HG03095 (cell line): ENCODE measurements around the gene NUDT3.
"Not testable (repeated sequence)": the region's sequence is repeated elsewhere in the genome, so short reads cannot be mapped to it uniquely, and the experiment has no call there.

ENCODE experiments used
- ATAC-seq: cut with Tn5 transposase; IDR thresholded peaks from one replicate; pipeline ENCODE4 v1.9.1; 2021; ENCODE audit warnings: moderate library complexity; ENCODE audit not compliant: unreplicated experiment

NUDT3 gene

DNA sequence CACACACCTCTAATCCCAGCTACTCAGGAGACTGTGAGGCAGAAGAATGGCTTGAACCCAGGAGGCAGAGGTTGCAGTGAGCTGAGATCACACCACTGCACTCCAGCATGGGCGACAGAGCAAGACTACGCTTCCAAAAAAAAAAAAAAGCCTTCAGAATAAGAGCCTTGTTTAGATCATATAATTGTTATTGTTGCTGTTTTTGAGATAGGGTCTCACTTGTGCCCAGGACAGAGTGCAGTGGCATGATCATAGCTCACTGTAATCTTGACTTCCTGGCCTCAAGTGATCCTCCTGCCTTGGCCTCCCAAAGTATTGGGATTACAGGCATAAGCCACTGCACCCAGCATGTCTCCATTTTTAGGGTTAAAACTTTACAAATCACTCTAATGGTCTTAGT is 68.2 kb downstream of the NUDT3 start:
- not testable (repeated sequence) for ATAC-seq

DNA sequence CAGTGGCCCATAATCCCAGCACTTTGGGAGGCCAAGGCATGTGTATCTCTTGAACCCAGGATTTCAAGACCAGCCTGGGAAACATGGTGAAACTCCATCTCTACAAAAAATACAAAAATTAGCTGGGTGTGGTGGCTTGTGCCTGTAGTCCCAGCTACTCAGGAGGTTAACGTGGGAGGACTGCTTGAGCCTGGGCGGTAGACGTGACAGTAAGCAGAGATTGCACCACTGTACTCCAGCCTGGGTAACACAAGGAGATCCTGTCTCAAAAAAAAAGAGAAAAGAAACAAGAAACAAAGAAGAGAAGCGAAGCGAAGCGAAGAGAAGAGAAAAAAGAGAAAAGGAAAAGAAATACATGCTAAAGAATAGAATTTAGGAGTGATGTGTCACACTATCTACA is 69.2 kb downstream of the NUDT3 start:
- no peak for ATAC-seq

DNA sequence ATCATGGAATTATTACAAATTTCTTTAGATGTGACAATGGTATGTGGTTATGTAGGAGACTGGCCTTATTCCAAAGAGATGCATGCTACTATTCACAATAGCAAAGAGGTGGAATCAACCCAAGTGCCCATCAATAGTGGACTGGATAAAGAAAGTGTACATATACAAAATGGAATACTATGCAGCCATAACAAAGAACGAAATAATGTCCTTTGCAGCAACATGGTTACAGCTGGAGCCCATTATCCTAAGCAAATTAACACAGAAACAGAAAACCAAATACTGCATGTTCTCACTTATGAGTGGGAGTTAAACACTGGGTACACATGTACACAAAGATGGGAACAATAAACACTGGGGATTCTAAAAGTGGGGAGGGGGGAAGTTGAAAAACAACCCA is 69.7 kb downstream of the NUDT3 start:
- ATAC-seq, result no peak

DNA sequence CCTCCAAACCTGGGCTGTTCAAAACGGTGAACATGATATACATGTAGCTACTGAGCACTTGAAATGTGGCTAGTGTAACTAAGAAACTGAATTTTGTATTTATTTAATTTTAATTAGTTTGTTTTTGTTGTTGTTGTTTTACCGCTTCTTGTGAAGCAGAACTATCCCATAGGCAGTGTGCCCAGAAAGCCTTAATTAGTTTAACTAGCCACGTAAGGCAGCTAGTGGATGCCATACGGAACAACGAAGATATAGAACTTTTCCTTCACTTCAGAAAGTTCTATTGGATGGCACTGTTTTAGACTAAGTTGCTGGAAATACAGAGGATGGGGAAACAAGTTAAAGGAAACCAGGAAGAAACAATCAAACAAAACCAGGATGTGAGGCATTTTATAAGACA is 70.6 kb downstream of the NUDT3 start:
- no peak for ATAC-seq

DNA sequence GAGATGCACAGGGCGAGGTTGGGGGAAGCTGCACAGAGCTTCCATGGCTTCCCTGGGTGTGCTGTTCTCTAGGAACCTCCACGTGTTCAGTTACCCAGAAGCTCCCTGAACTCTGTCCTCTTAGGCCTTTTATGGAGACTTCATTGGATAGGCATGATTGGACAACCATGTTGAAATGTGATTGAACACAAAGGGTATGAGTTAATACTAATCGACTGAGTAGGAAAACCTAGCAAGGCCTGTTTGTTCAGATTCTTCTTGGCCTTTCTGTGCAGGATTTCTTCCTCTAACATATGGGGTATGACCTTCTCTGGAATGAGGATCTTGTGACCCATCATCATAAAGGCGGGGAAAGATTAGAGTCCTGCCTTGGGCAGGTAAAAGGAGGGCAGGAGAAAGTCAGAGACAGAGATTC is 73.0 kb downstream of the NUDT3 start:
- ATAC-seq, result no peak

DNA sequence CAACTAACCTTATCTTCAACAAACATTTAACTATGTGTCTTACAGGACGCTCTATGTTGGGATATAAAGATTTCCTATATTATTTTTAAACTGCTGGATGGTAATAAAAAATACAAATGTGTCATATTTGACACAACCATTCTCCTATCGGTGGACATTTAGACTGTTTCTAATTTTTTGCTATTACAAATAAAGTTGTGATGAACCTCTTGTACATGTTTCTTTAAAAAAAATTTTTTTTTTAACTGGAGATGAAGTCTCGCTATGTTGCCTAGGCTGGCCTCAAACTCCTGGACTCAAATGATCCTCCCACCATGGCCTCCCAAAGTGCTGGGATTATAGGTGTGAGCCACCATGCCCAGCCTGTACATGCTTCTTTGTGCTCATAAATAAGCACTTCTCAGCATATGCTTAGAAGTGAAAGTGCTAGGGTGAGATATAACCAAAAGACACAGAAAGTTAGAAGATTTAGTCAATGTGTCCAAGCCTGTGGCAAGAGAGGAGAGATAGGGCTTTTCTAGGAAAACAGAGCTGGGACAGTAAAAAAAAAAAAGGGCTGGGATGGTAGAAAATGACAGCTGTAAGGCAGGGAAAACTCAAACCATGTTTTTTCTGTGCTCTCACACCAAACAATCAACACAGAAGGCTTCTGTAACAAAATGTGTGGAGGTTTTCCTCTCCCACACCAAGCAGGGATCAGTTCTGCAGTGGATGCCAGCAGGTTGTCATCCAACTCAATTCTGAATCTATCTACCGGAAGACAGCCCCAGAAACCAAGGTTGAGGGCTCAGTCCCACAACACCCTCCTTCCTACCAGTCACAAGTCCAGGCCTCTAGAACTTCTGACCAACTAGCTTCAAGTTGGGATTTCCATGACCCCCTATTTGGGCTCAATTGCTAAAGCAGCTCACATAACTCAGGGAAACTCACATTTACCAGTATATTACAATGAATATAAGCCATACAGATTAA is 73.7 kb downstream of the NUDT3 start:
- ATAC-seq, result no peak

DNA sequence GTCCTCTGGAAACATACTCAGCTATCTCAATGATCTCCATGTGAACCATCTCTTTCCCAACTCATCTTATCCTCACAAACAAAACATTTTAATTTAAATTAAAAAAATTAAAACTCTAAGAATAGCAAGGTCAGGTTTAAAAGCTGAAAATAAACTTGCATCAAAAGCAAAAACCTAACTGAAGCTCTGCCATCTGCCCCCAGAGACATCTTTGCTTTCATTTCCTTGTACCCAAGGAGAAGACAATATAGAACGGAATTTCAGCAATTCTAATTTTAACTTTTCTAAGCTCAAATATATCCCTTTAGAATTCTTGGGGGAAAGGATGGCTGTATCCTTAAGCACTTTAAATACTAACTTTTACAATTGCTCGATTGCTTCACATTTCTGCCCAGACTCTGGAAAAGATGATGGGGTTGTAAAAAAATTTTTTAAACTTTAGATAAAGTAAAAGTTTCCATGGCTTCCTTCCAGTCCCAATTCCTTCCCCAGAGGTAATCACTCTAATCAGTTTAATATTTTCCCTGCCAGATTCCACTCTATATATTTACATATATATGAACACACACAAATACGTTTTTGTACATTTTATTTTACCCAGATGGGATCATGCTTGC is 74.5 kb downstream of the NUDT3 start:
- no peak for ATAC-seq

DNA sequence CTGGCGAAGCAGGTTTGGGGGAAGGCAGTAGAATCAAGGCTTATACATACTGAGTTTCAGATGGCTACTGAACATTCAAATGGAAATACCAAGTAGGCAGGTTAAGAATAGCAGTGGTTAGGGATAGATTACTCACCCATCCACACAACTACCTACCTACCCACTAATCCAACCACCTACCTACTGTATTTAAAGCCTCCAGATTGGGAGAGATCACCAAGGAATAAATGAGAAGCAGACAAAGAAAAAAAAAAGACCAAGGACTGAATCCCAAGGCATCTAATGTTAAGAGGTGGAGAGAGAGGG is 75.3 kb downstream of the NUDT3 start:
- ATAC-seq, result no peak

DNA sequence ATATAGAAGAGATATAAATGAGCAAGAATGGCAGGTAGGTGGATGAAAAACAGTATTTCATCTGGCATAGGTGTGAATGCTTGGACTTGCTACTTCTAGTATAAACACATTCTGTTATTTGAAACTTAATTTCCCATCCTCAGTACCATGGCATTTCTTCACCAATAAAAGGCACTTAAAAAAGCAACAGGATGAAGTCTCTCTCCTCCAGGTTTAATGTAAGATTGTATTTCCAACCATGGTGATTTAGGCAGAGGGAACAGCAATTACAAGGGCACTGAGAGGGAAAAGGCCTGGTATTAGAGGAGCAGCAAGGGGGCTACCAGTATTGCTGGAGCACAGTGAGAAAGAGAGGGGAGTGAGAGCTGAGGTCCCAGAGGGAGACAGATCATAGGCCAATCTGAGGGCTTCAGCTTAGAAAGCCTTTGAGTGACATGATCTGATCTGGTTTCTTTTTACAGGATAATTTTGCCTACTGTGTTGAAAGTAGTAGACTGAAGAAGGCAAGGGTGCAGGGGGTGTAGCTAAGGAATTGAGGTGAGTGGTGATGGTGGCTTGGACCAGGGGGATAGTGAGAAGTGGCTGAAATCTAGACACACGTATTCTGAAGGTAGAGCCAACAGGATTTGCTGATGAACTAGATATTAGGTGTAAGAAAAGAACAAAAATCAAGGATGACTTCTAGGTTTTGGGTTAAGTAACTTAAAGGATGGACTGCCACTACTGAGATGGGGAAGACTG is 75.9 kb downstream of the NUDT3 start:
- no peak for ATAC-seq

DNA sequence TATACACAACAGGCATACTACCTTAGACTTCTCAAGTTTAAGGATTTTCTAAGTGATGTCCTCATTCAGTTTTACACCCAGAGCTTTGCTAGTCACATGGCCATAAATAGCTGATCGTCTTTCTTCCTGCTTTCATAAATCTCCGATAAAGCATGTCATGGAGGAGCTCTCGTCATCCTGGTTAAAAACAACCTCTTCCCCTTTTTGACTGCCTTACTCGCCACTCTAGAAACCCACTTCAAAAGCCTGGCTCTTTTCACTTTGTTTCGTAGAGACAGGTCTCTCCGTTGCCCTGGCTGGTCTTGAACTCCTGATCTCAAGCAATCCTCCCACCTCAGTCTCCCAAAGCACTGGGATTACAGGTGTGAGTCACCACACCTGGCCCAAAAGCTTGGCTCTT is 76.7 kb downstream of the NUDT3 start:
- ATAC-seq, result no peak

DNA sequence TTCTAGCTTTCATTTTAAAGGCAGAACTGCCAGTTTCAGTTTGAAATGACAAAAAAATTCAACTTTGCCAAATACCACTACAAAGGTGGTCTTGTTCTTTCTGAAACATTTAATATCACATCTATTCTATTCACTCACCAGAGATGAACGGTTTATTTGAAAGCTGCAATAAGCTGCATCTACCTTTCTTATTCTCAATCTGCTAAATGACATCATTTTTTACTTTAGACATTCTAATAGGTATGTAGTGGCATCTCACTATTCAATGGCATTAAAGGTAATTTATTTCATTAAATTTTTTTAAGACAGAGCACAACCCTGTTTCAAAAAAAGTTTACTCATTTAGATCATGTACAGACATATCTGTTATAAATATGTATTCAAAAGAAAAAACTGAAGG is 77.2 kb downstream of the NUDT3 start:
- no peak for ATAC-seq

DNA sequence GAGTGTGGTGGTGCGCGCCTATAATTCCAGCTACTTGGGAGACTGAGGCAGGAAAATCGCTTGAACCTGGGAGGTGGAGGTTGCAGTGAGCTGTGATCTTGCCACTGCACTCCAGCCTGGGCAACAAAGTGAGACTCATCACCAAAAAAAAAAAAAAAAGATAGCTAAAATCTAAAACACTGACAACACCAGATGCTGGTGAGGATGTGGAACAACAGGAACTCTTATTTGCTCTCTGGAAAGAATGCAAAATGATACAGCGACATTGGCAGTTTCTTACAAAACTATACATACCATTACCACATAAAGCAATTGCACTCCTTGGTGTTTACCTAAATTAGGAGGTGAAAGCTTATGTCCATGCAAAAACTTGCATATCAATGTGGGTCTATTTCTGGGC is 80.2 kb downstream of the NUDT3 start:
- no peak for ATAC-seq

DNA sequence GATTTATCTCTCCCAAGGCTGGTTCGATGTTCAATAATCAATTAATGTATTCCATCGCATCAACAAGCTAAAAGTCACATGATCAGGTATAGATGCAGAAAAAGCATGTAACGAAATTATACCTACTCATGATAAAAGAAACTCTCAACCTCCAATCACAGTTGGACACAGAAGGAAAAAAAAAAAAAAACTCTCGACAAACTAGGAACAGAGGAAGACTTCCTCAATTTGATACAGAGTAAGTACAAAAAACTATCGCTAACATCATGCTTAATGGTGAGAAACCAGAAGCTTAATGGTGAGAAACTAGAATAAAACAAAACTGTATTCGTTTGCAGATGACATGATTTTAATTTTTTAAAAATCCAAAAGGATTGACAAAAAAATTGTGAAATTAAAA is 81.7 kb downstream of the NUDT3 start:
- ATAC-seq, result no peak

DNA sequence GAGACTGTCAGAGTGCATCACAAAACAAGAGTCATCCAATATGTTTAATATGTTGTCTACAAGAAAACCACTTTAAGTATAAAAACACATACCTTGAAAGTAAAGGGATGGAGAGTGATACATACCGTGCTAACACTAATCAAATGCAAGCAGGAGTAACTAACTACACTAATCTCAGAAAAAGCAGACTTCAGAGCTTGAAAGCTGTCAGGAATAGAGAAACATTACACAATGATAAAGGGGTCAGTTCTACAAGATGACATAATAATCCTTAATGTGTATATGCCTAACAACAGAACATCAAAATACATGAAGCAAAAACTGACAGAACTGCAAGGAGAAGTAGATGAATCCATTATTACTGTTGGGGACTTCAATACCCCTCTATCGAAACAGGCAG is 84.0 kb downstream of the NUDT3 start:
- ATAC-seq, result no peak

DNA sequence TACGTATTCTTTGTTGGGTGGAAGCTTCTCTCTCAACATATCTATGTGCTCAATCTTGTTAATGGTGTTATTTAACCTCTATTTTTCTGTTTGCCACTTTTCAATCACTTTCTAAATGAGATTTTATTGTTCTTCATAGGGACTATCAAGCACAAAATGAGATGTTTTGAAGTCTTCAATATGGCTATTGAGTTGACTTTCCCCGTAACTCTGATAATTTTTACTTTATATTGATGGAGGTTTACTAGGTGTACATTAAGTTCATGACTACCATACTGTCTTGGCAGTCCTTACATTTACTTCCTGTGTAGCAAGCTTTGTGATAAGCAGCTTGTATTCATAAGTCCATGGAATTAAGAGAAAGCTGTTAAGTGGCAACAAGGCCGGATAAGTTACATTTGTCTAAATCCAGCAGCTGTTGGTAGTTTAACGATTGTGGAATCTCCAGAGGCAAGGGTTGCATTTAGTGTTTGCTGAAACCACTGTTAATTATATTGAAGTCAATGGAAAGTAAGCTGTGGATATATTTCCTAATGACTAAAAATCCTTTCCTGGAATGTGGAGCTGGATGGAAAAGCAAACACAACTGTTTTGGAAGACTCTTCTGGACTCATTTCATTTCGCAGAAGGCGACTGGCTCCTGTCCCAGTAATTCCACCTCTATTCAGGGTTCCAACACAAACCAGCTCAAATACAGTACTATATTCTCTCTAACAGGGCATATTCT is 86.3 kb downstream of the NUDT3 start:
- ATAC-seq, result no peak

DNA sequence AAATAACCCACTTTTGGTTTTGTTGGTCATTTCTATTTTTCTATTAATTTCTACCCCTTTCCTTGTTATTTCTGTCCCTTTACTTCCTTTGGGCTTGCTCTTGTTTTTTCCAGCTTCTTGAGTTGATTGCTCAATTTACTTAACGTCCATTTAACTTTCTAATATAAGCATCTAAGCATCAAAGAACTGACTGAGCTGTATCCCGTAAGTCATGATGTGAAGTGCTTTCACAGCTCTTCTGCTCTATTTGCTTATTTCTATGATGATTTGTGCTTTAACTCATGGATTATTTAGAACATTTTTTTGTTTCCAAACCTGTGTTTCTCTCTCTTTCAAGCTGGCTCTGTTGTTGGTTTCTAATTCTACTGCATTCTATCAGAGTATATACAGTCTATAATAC is 87.0 kb downstream of the NUDT3 start:
- no peak for ATAC-seq

DNA sequence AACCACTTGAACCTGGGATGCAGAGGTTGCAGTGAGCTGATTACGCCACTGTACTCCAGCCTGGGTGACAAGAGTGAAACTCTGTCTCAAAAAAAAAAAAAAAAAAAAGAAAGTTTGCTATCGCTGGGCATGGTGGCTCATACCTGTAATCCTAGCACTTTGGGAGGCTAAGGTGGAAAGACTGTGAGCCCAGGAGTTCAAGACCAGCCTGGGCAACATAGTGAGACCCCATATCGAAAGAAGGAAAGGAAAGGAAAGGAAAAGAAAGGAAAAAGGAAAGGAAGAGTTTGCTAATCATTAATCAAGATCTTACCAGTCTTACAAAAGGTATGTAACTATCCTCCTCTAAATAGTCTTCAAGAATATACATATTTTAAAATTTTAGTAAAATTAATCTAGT is 88.3 kb downstream of the NUDT3 start:
- ATAC-seq, result no peak

DNA sequence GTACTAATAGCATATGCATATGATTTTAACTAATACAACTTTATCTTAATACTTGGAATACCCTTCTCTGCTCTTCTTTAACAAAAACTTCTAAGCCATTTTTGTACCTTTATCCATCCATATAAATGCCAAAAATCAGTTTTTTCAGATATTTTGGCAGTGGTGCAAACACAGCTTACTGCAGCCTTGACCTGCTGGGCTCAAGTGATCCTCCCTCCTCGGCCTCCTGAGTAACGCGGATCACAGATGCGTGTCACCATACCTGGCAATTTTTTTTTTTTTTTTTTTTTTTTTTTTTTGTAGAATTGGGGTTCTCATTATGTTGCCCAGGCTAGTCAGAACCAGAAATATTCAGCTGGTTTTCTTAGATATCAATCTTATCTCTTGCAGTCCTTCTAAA is 89.5 kb downstream of the NUDT3 start:
- no peak for ATAC-seq

DNA sequence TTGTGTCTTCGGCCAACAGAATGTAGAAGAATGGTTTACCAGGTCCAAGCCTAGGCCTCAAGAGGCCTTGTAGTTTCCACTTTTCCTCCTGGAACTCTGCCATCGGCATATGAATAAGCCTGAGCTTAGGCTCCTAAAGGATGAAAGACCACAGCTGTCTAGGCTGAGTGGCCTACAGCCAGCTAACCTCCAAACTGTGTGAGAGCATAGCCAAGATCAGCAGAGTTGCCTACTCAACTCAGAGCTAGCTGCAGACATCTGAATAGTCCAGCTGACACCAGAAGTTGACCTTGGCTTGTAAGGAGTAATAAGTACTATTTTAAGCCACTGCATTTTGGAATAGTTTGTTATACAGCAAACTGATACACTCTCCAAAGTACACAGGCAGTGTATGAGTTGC is 91.1 kb downstream of the NUDT3 start:
- no peak for ATAC-seq

DNA sequence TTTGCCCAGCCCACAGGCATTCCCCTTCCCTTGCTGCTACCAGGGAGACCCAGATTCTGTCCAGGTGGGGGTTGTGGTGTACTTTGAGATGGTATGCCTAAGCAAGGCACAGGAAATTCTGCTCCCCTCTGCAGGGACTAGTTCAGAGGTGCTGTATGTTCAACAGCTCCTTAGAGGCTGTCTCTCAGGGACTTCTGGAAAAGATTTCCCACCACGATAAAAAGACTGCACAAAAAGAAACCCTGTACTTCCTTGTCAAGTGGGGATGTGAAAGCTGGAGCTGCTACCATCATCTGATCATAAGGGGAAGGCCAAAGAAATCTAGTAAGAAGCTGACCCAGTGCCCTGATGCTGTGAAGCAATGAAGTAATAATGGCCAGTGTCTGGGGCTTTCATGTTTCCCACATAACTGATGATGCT is 92.1 kb downstream of the NUDT3 start:
- ATAC-seq, result no peak

DNA sequence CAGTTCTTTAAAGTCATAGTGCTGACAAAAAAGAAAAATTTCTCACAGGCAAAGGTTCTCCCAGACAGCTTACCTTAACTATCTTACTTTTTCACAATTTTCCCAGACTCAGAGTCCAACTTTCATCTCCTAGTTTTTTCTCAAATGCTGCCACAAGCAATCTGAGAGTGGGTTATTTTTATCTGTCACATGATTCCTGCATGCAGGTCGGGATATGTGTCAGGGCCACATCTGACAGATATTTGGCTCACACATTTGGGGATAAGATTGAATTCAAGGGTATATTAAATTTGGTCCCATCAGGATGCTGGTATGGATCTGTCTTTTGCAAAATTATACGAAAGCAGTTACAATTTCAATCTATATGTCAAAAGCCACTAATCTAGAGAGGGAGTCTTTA is 93.5 kb downstream of the NUDT3 start:
- ATAC-seq, result no peak
